LNCaP clone FGC (cell line): ENCODE measurements around the gene IPO4.

Experiments used
- DNase-seq: peaks from one replicate; pipeline ENCODE4 v3.0.0-alpha.2; 2011; ENCODE audit warnings: low read depth
- H3K4me3 ChIP-seq: 2 replicates; pipeline ENCODE4 v1.5.1; 2011; ENCODE audit warnings: mild to moderate bottlenecking, low read depth, low read length, control low read depth
- CTCF ChIP-seq: IDR thresholded peaks from 2 replicates; pipeline ENCODE4 v1.5.1; 2012; ENCODE audit warnings: mild to moderate bottlenecking; ENCODE audit not compliant: control insufficient read depth, insufficient read depth; ENCODE audit errors: extremely low read depth

IPO4 gene

GRCh38 chr14:24159777-24160498 lies 28.7 kb downstream of the IPO4 start:
- H3K4me3 ChIP-seq: no peak overlapping the region
- no peak for DNase-seq
- no peak for TF ChIP-seq CTCF

GRCh38 chr14:24157331-24157730 lies 31.3 kb downstream of the IPO4 start:
- no peak for TF ChIP-seq CTCF
- no peak for DNase-seq
- no peak overlapping the region for H3K4me3 ChIP-seq

GRCh38 chr14:24156840-24157239 lies 31.8 kb downstream of the IPO4 start:
- DNase-seq: no peak
- TF ChIP-seq CTCF: no peak

GRCh38 chr14:24155100-24155499 lies 33.5 kb downstream of the IPO4 start:
- no peak for TF ChIP-seq CTCF
- no peak overlapping the region for H3K4me3 ChIP-seq
- no peak for DNase-seq

More at GRCh38 chr14:24156840-24157239, 31.8 kb downstream of the IPO4 start:
- no peak overlapping the region for H3K4me3 ChIP-seq

GRCh38 chr14:24151404-24152080 lies 37.1 kb downstream of the IPO4 start:
- H3K4me3 ChIP-seq: no peak overlapping the region
- no peak for DNase-seq
- TF ChIP-seq CTCF: no peak

GRCh38 chr14:24150993-24151392 lies 37.6 kb downstream of the IPO4 start:
- no peak overlapping the region for H3K4me3 ChIP-seq
- DNase-seq: no peak
- no peak for TF ChIP-seq CTCF

- H3K4me3 ChIP-seq: no peak overlapping the region
- DNase-seq: no peak
- TF ChIP-seq CTCF: no peak
Observed at GRCh38 chr14:24150567-24150966, 38.0 kb downstream of the IPO4 start.
